Fibroblast of peridontal ligament (primary cell): ENCODE measurements around the gene TIGD4.

Experiments
- DNase-seq: peaks from one replicate; pipeline ENCODE4 v3.0.0-alpha.2; 2010; ENCODE audit errors: extremely low read depth

Gene TIGD4

GRCh38 chr4:152779513-152780266 lies at the start of gene TIGD4, which contains the start of gene ARFIP1:
TSS of gene TIGD4 (minus strand) at chr4:152779730. CDS start at chr4:152771004, 8,726 bp downstream.
TSS of gene ARFIP1 (plus strand) at chr4:152779954. CDS start at chr4:152829634, 49,680 bp downstream.
- DNase-seq: peak; percentile 96

GRCh38 chr4:152828122-152828521 lies 48.6 kb upstream of the TIGD4 start:
- no peak for DNase-seq

- peak; percentile 89 for DNase-seq
These were observed 45.8 kb upstream of the TIGD4 start for GRCh38 chr4:152825336-152825735.

- DNase-seq: no peak
These were observed 45.0 kb upstream of the TIGD4 start for GRCh38 chr4:152824561-152824960.

GRCh38 chr4:152822323-152822722 lies 42.8 kb upstream of the TIGD4 start:
- DNase-seq: no peak

GRCh38 chr4:152820073-152820472 lies 40.5 kb upstream of the TIGD4 start:
- no peak for DNase-seq

GRCh38 chr4:152819026-152819645 lies 39.6 kb upstream of the TIGD4 start:
- DNase-seq: no peak

GRCh38 chr4:152817331-152817730 lies 37.8 kb upstream of the TIGD4 start:
- DNase-seq: peak; percentile 42

GRCh38 chr4:152815078-152815477 lies 35.5 kb upstream of the TIGD4 start:
- peak; percentile 75 for DNase-seq

- DNase-seq: no peak
These were observed 31.3 kb upstream of the TIGD4 start for GRCh38 chr4:152810715-152811287.

GRCh38 chr4:152808670-152809069 lies 29.1 kb upstream of the TIGD4 start:
- no peak for DNase-seq

GRCh38 chr4:152807294-152807829 lies 27.8 kb upstream of the TIGD4 start:
- peak; percentile 37 for DNase-seq

- DNase-seq: peak; percentile 74
These were observed 27.1 kb upstream of the TIGD4 start for GRCh38 chr4:152806501-152807125.

GRCh38 chr4:152805818-152806217 lies 26.3 kb upstream of the TIGD4 start:
- DNase-seq: peak; percentile 29

GRCh38 chr4:152805071-152805650 lies 25.6 kb upstream of the TIGD4 start:
- DNase-seq: no peak

- DNase-seq: no peak
These were observed 24.0 kb upstream of the TIGD4 start for GRCh38 chr4:152803541-152803940.

- DNase-seq: no peak
These were observed 16.4 kb upstream of the TIGD4 start for GRCh38 chr4:152795891-152796290.

- DNase-seq: no peak
These were observed 7.1 kb upstream of the TIGD4 start for GRCh38 chr4:152786627-152787026.

- peak; percentile 83 for DNase-seq
These were observed 6.4 kb upstream of the TIGD4 start for GRCh38 chr4:152785639-152786615.
